Stimulated activated CD4-positive, alpha-beta T cell treated with anti-CD3 and anti-CD28 coated beads, Interleukin-1b, Interleukin-23, amount 100 ng/mL, for 48 hours (primary cell): ENCODE measurements around the gene PARD3B.
A peak's percentile ranks its signal among the peaks of the same experiment; 100 is the strongest.

Experiments used
- DNase-seq: peaks from one replicate; pipeline ENCODE4 v3.0.0-alpha.2; 2020

PARD3B gene

GRCh38 chr2:205545971-205546816 is 1000.9 kb downstream of the PARD3B start:
- no peak for DNase-seq

- DNase-seq = no peak
Observed at GRCh38 chr2:205555566-205556230, 1010.4 kb downstream of the PARD3B start.

GRCh38 chr2:205556357-205556756 is 1011.1 kb downstream of the PARD3B start:
- DNase-seq = no peak

GRCh38 chr2:205556841-205557539 is 1011.7 kb downstream of the PARD3B start:
- DNase-seq = no peak

GRCh38 chr2:205557873-205558272 is 1012.6 kb downstream of the PARD3B start:
- DNase-seq = no peak

GRCh38 chr2:205561441-205561840 is 1016.2 kb downstream of the PARD3B start:
- no peak for DNase-seq

- DNase-seq = peak; percentile 16
Observed at GRCh38 chr2:205563646-205564045, 1018.4 kb downstream of the PARD3B start.

GRCh38 chr2:205564346-205565141 is 1019.3 kb downstream of the PARD3B start:
- no peak for DNase-seq

GRCh38 chr2:205565142-205565522 is 1019.9 kb downstream of the PARD3B start:
- DNase-seq = no peak

GRCh38 chr2:205566606-205567168 is 1021.4 kb downstream of the PARD3B start:
- DNase-seq = no peak

- no peak for DNase-seq
Observed at GRCh38 chr2:205568620-205569019, 1023.3 kb downstream of the PARD3B start.

- DNase-seq = no peak
Observed at GRCh38 chr2:205570648-205571047, 1025.4 kb downstream of the PARD3B start.

GRCh38 chr2:205571360-205571959 is 1026.2 kb downstream of the PARD3B start:
- DNase-seq = no peak

- DNase-seq = no peak
Observed at GRCh38 chr2:205574001-205574400, 1028.7 kb downstream of the PARD3B start.

GRCh38 chr2:205579335-205579734 is 1034.1 kb downstream of the PARD3B start:
- DNase-seq = no peak

GRCh38 chr2:205580212-205580987 is 1035.1 kb downstream of the PARD3B start:
- DNase-seq = no peak

- no peak for DNase-seq
Observed at GRCh38 chr2:205582366-205582765, 1037.1 kb downstream of the PARD3B start.

- DNase-seq = no peak
Observed at GRCh38 chr2:205585449-205586383, 1040.4 kb downstream of the PARD3B start.

- DNase-seq = no peak
Observed at GRCh38 chr2:205586626-205587025, 1041.4 kb downstream of the PARD3B start.

GRCh38 chr2:205589479-205589878 is 1044.2 kb downstream of the PARD3B start:
- no peak for DNase-seq
